AG04450 (cell line): ENCODE results near the gene ITGB4. TPM values are rescaled to one million over a fixed set of nuclear protein-coding genes. Genes with fewer than 3 reads are reported as not detected.

ENCODE experiments used
- CTCF ChIA-PET: fragments of 300-600, 350-600 bp; formaldehyde crosslinking; extraction: SDS; loops from one replicate; lab custom pipeline; 2022; ENCODE audit warnings: antibody characterized with exemption, inconsistent platforms; lab: Charles Lee
- POLR2A ChIA-PET: fragments of 350-600 bp; formaldehyde crosslinking; extraction: SDS; loops from one replicate; lab custom pipeline; 2021; ENCODE audit warnings: antibody characterized with exemption, inconsistent platforms; lab: Yijun Ruan, JAX
- DNase-seq: peaks from one replicate; pipeline ENCODE4 v3.0.0-alpha.2; 2011; ENCODE audit warnings: low read depth, low spot score
- H3K27ac ChIP-seq: one replicate; pipeline ENCODE4 v1.5.1; 2012; ENCODE audit warnings: low read depth, low read length, control low read depth
- H3K27me3 ChIP-seq: one replicate; pipeline ENCODE4 v1.6.0; 2012; ENCODE audit warnings: low read length; ENCODE audit not compliant: control insufficient read depth, insufficient read depth
- H3K4me3 ChIP-seq: 2 replicates; pipeline ENCODE4 v1.5.1; 2011; ENCODE audit warnings: mild to moderate bottlenecking, low read depth, low read length, control low read depth
- H3K9me3 ChIP-seq: 2 replicates; pipeline ENCODE4 v1.5.1; 2012; ENCODE audit warnings: low read length; ENCODE audit not compliant: control insufficient read depth, insufficient read depth
- polyA plus RNA-seq: library from polyadenylated mRNA; depleted of rRNA; stranded (reverse); fragments of >200 nt; gene quantifications from 2 replicates; pipeline ENCODE4 v1.2.3, GENCODE V29; 2011
- TF ChIP-seq, protein P1 (sequence below): IDR thresholded peaks from 2 replicates; pipeline ENCODE4 v1.5.1; 2011; ENCODE audit warnings: low read depth, low read length, control low read depth, inconsistent platforms

The ITGB4 gene
- polyA plus RNA-seq, 1 experiment: 0.31 TPM

DNA sequence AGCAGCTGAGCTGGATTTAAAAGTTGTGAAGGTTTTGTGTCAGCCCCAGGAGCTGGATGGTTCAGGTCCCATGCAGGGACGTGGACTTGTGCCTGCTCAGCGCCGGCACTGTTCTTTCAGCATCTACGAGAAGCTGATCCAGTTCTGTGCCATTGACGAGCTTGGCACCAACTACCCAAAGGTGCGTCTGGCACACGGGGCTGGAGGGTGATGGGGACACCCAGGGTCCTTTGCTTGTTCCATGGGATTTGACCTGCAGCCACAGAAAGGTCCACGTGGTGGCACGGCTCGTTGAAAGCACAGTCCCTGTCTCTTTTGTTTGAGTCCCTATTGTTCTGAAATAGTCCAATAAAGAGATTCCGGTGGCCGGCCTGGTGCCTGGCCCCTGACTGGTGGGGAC lies 18.1 kb upstream of the ITGB4 start:
- TF ChIP-seq, protein P1, sequence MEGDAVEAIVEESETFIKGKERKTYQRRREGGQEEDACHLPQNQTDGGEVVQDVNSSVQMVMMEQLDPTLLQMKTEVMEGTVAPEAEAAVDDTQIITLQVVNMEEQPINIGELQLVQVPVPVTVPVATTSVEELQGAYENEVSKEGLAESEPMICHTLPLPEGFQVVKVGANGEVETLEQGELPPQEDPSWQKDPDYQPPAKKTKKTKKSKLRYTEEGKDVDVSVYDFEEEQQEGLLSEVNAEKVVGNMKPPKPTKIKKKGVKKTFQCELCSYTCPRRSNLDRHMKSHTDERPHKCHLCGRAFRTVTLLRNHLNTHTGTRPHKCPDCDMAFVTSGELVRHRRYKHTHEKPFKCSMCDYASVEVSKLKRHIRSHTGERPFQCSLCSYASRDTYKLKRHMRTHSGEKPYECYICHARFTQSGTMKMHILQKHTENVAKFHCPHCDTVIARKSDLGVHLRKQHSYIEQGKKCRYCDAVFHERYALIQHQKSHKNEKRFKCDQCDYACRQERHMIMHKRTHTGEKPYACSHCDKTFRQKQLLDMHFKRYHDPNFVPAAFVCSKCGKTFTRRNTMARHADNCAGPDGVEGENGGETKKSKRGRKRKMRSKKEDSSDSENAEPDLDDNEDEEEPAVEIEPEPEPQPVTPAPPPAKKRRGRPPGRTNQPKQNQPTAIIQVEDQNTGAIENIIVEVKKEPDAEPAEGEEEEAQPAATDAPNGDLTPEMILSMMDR: no peak
- Histone ChIP-seq H3K4me3 (no peak overlapping the region), H3K27me3 (no peaks in the 10 kb centered on the region), H3K9me3 (no peaks in the 10 kb centered on the region), H3K27ac (no peak overlapping the region)
- CTCF ChIA-PET: interaction anchor here (1.9 kb wide), 1 partner anchor 45 kb away, joined by 8 read pairs; no protein-coding TSS in a partner anchor
- POLR2A ChIA-PET: no interaction called here
- no peak for DNase-seq

DNA sequence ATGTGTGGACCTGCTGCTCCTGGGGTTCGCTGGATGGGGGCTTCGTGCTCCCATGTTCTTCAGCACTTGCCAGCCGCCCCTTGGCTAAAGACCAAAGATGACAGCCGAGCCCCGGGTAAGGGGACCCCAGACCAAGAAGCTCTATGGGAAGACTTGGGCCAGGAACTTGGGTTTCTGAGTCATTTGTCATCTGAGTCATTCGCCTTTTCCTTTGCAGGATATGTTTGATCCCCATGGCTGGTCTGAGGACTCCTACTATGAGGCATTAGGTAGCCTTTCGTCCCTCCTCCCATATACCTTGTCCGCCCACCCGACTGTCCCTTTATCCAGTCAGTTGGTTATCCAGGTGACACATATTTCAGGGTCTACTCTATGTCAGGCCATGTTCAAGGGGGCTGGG lies 17.7 kb upstream of the ITGB4 start:
- POLR2A ChIA-PET: no interaction called here
- Histone ChIP-seq H3K27me3 (no peaks in the 10 kb centered on the region), H3K9me3 (no peaks in the 10 kb centered on the region), H3K4me3 (no peak overlapping the region), H3K27ac (no peak overlapping the region)
- DNase-seq: no peak
- CTCF ChIA-PET: interaction anchor here (1.9 kb wide), 1 partner anchor 44 kb away, joined by 8 read pairs; no protein-coding TSS in a partner anchor
- TF ChIP-seq, protein P1: no peak

DNA sequence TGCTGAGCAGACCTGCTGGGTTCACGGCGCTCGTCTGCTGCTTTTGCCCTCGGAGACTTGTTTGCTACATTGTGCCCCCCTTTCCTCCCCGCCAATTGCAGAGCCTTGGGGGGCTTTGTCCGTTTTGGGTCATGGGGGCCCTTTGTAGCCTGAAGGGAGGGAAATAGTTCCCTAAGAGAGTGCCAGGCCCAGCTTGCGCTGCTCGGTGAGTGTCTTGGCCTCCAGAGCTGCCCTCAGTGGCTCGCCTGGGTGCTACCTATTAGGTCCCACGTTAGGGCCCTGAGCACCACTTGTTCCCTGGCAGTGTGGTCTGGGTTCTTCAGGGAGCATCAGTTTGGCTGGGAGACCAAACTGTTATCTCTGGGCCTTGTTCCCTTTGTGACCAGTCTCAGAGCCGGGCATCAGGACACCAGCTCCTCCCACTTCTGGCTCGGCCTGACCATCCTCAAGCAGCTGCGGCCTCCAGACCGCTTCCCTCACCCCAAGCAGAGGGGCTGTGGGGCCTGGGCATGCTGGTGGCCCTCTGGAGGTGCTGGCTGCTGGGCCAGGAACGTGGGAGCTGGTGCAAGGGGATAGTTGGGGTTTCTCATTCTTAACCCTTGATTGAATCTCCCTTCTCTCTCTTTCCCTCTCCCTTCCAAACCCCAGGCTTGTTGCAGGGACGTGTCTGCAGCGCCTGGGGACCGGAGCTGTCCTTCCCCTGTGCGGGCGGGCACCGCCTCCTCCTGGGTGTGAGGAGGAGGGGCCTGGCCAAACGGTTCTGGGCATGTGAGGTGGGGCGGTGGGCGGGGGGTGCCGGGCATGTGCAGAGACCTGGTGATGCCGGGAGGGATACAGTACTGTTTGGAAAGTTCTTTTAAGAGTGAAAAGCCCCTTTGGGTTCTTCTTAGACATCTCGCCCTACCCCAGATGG lies 16.0 kb upstream of the ITGB4 start:
- no peak overlapping the region for H3K27ac ChIP-seq
- H3K9me3 ChIP-seq: no peaks in the 10 kb centered on the region
- ChIA-PET CTCF (interaction anchor here (0.9 kb wide), 1 partner anchor 42 kb away, joined by 3 read pairs; no protein-coding TSS in a partner anchor), POLR2A (interaction anchor here (0.6 kb wide), 1 partner anchor 15 kb away, joined by 3 read pairs; no protein-coding TSS in a partner anchor)
- H3K27me3 ChIP-seq: no peaks in the 10 kb centered on the region
- TF ChIP-seq, protein P1: no peak
- no peak for DNase-seq
- no peak overlapping the region for H3K4me3 ChIP-seq

DNA sequence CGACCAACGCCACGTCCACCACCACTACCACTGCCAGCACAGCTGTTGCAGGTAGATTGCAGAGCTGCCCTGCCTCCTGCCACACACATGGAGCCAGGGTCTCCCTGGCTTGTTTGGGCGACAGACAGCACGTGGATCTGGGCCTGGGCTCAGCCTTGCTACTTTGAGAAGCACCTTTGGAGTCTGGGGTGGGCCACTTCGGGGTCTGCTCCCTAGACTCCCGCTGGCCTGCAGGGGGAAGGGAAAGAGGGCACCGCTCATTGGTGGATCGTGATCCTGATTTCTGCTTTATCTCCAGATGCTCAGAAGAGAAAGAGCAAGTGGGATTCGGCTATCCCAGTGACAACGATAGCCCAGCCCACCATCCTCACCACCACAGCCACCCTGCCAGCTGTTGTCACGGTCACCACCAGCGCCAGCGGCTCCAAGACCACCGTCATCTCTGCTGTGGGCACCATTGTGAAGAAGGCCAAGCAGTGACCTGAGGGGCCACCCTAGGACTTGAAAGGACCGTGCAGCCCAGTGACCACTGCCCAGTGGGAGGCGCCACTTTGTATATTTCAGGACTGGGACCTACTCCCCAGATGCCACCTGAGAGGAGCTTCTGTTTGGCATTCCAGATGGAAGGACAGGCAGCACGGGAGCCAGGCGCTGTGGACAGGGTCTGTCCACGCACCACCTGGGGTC lies 15.1 kb upstream of the ITGB4 start:
- CTCF ChIA-PET: interaction anchor here (0.9 kb wide), 1 partner anchor 41 kb away, joined by 3 read pairs; no protein-coding TSS in a partner anchor
- DNase-seq: no peak
- no peaks in the 10 kb centered on the region for H3K9me3 ChIP-seq
- H3K27me3 ChIP-seq: no peaks in the 10 kb centered on the region
- TF ChIP-seq, protein P1: no peak
- no peak overlapping the region for H3K27ac ChIP-seq
- POLR2A ChIA-PET: no interaction called here
- H3K4me3 ChIP-seq: no peak overlapping the region
